ENCODE data around the gene REXO2. TPM values are rescaled to one million over a fixed set of nuclear protein-coding genes. Genes with fewer than 3 reads are reported as not detected.

The REXO2 gene
- total RNA-seq, 3 donors from 2014 or later, result 38.4 to 92.7 (median 48.2) TPM

DNA sequence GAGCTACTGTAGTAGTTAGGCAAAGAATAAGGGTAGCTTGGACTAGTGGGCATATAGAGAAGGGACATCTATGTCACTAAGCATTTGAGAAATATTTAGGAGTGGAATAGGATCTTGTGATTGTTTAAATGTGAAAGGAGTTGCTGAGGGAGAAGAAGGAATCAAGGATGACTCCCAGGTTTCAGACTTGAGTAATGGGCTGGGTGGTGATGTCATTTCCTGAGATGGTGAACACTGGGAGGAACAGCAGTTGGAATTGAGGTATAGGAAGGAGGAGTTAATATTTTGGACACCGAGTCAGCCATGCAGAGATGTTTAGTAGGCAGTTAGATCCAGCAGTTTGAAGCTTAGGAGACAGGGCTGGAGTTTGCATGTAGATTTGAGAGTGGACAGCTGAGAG, 40.1 kb downstream of the REXO2 start:
- TF ChIP-seq, protein P1, sequence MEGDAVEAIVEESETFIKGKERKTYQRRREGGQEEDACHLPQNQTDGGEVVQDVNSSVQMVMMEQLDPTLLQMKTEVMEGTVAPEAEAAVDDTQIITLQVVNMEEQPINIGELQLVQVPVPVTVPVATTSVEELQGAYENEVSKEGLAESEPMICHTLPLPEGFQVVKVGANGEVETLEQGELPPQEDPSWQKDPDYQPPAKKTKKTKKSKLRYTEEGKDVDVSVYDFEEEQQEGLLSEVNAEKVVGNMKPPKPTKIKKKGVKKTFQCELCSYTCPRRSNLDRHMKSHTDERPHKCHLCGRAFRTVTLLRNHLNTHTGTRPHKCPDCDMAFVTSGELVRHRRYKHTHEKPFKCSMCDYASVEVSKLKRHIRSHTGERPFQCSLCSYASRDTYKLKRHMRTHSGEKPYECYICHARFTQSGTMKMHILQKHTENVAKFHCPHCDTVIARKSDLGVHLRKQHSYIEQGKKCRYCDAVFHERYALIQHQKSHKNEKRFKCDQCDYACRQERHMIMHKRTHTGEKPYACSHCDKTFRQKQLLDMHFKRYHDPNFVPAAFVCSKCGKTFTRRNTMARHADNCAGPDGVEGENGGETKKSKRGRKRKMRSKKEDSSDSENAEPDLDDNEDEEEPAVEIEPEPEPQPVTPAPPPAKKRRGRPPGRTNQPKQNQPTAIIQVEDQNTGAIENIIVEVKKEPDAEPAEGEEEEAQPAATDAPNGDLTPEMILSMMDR (IDR thresholded peaks at IDR 0.05), result no peak
- intact Hi-C loops (cut with DNase I, micrococcal nuclease), result no loop called here
- ATAC-seq, result no peak
- H3K4me1 ChIP-seq (ENCODE audit: low read depth), result no peaks in the 10 kb centered on the region
- no peaks in the 10 kb centered on the region for H3K9me3 ChIP-seq
- no peak overlapping the region for H3K4me3 ChIP-seq
- DNase-seq, result no peak
- H3K36me3 ChIP-seq (ENCODE audit: low read depth), result no peaks in the 10 kb centered on the region

DNA sequence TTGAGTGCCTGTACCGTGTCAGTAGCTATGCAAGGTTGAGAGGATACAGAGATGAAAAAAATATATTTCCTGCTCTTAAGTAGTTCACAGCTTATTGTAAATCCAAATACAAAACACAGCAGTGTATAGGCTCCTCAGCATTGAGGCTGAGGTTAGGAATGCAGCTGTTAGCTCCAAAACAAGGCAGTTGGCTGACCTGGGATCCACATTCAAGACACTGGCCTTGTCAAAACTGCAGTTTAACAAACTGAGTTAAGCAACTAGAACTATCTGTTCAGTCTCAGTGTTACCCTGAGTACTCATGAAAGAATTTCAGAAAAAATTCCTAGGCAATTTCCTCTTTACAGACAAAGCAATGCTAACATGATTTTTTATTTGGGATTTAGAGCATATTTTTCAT, 42.8 kb downstream of the REXO2 start:
- ATAC-seq (no peak), DNase-seq (no peak)
- Histone ChIP-seq H3K4me3 (no peak overlapping the region), H3K4me1 (ENCODE audit: low read depth) (no peaks in the 10 kb centered on the region), H3K36me3 (ENCODE audit: low read depth) (no peaks in the 10 kb centered on the region), H3K9me3 (no peaks in the 10 kb centered on the region)
- intact Hi-C loops (cut with DNase I, micrococcal nuclease), result no loop called here
- TF ChIP-seq, protein P1 (IDR thresholded peaks at IDR 0.05), result no peak

DNA sequence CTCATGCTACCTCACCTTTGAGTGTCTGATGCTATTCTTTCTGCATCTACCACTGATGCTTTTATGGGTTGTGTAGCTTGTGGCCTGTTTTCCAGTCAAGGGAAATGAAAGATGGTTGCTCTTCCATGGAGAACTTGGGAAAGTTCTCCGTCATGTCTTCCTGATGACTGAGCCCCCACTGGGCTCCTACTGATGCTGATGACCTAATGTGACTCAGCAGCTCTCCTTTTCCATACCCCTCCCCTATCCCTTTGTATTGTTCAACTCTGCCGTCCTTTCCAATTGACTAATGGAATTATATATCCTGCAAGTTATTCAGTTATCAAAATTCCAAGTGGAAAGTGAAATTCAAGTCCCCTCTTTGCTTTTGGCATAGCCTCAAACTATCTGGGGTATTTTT, 44.7 kb downstream of the REXO2 start:
- DNase-seq, result no peak
- H3K4me1 ChIP-seq (ENCODE audit: low read depth), result no peaks in the 10 kb centered on the region
- intact Hi-C loops (cut with DNase I, micrococcal nuclease), result no loop called here
- no peak for ATAC-seq
- H3K9me3 ChIP-seq, result no peaks in the 10 kb centered on the region
- TF ChIP-seq, protein P1 (IDR thresholded peaks at IDR 0.05), result no peak
- no peak overlapping the region for H3K4me3 ChIP-seq
- no peaks in the 10 kb centered on the region for H3K36me3 ChIP-seq (ENCODE audit: low read depth)

DNA sequence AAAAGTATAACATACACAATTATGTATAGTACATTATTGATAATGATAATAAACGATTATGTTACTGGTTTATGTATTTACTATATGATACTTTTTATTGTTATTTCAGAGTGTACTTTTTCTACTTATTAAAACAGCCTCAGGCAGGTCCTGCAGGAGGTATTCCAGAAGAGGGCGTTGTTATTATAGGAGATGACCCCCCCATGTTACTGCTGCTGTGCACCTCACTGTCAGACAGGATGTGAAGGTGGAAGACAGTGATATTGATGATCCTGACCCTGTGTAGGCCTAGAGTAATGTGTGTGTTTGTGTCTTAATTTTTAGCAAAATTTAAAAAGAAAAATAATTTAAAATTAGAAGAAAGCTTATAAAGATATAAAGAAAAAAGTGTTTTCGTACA, 57.6 kb downstream of the REXO2 start:
- Histone ChIP-seq H3K36me3 (ENCODE audit: low read depth) (no peaks in the 10 kb centered on the region), H3K4me3 (no peak overlapping the region), H3K9me3 (no peaks in the 10 kb centered on the region), H3K4me1 (ENCODE audit: low read depth) (no peaks in the 10 kb centered on the region)
- TF ChIP-seq, protein P1 (IDR thresholded peaks at IDR 0.05), result no peak
- DNase-seq (no peak), ATAC-seq (peak; percentile 24)
- intact Hi-C loops (cut with DNase I, micrococcal nuclease), result no loop called here

DNA sequence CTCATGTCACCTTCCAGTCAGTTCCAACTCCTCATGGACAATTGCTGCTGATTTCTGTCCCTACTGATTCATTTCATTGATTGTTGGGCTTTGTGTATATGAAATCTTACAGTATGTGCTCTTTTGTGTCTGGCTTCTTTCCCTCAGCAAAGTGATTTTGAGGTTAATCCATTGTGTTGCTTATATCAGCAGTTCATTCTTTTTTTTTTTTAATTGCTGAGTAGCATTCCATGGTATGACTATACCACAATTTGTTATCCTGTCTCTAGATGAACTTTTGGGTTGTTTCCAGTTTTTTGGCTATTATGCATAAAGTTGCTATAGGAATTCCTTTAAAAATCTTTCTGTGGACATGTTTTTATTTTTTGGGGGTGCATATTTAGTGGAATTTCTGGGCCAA, 60.5 kb downstream of the REXO2 start:
- intact Hi-C loops (cut with DNase I, micrococcal nuclease), result no loop called here
- Histone ChIP-seq H3K4me1 (ENCODE audit: low read depth) (no peaks in the 10 kb centered on the region), H3K36me3 (ENCODE audit: low read depth) (no peaks in the 10 kb centered on the region), H3K4me3 (no peak overlapping the region), H3K9me3 (no peaks in the 10 kb centered on the region)
- ATAC-seq, result no peak
- TF ChIP-seq, protein P1 (IDR thresholded peaks at IDR 0.05), result no peak
- no peak for DNase-seq

Other genes starting within 250 kb of the REXO2 start
- 100 to 1,000 TPM in 1 of 3 donors, 10 to 100 TPM in 2; 13.1 to 112 (median 65.9) TPM for gene NNMT, start 143.1 kb upstream of the REXO2 start, total RNA-seq
- gene C11orf71, start 39.0 kb upstream of the REXO2 start, total RNA-seq, result 10 to 100 TPM in 2 of 3 donors, 1 to 10 TPM in 1; 8.6 to 14.0 (median 12.0) TPM
- gene RBM7, start 38.8 kb upstream of the REXO2 start, total RNA-seq, result 10 to 100 TPM; 29.0 to 35.5 (median 33.6) TPM
- 100 to 1,000 TPM; 139 to 414 (median 194) TPM for gene NXPE1, start 120.4 kb downstream of the REXO2 start, total RNA-seq
- gene NXPE4, start 156.3 kb downstream of the REXO2 start, total RNA-seq, result 100 to 1,000 TPM in 2 of 3 donors, 10 to 100 TPM in 1; 64.4 to 283 (median 183) TPM
- gene NXPE2, start 239.1 kb downstream of the REXO2 start, total RNA-seq, result 10 to 100 TPM; 20.4 to 43.8 (median 24.9) TPM